GM18519 (cell line): Measurements from ENCODE around the gene PLBD2.

ENCODE experiments used
- ATAC-seq: cut with Tn5 transposase; IDR thresholded peaks from one replicate; pipeline ENCODE4 v1.9.1; 2021; ENCODE audit warnings: mild to moderate bottlenecking, moderate library complexity; ENCODE audit not compliant: unreplicated experiment, low FRiP score

Gene PLBD2

GRCh38 chr12:113368331-113368730 is 9.9 kb downstream of the PLBD2 start:
- ATAC-seq = no peak

- ATAC-seq = no peak
Observed at GRCh38 chr12:113369391-113369985, 11.1 kb downstream of the PLBD2 start.

- no peak for ATAC-seq
Observed at GRCh38 chr12:113370923-113371682, 12.7 kb downstream of the PLBD2 start.

GRCh38 chr12:113371808-113372207 is 13.4 kb downstream of the PLBD2 start:
- no peak for ATAC-seq

- no peak for ATAC-seq
Observed at GRCh38 chr12:113372371-113372770, 14.0 kb downstream of the PLBD2 start.

GRCh38 chr12:113373440-113373839 is 15.1 kb downstream of the PLBD2 start:
- no peak for ATAC-seq

- ATAC-seq = no peak
Observed at GRCh38 chr12:113373969-113374368, 15.6 kb downstream of the PLBD2 start.

- no peak for ATAC-seq
Observed at GRCh38 chr12:113374823-113375428, 16.5 kb downstream of the PLBD2 start.

- no peak for ATAC-seq
Observed at GRCh38 chr12:113378291-113378690, 19.9 kb downstream of the PLBD2 start.

GRCh38 chr12:113381220-113381619 is 22.8 kb downstream of the PLBD2 start:
- ATAC-seq = no peak

- no peak for ATAC-seq
Observed at GRCh38 chr12:113382206-113382605, 23.8 kb downstream of the PLBD2 start.

GRCh38 chr12:113384778-113385177 is 26.4 kb downstream of the PLBD2 start:
- no peak for ATAC-seq

- no peak for ATAC-seq
Observed at GRCh38 chr12:113385282-113385882, 27.0 kb downstream of the PLBD2 start.

- ATAC-seq = no peak
Observed at GRCh38 chr12:113386866-113387566, 28.6 kb downstream of the PLBD2 start.

- ATAC-seq = no peak
Observed at GRCh38 chr12:113387631-113388030, 29.2 kb downstream of the PLBD2 start.

- ATAC-seq = no peak
Observed at GRCh38 chr12:113388351-113388750, 30.0 kb downstream of the PLBD2 start.

- ATAC-seq = no peak
Observed at GRCh38 chr12:113390064-113391043, 32.0 kb downstream of the PLBD2 start.

- ATAC-seq = no peak
Observed at GRCh38 chr12:113391145-113391544, 32.8 kb downstream of the PLBD2 start.

- no peak for ATAC-seq
Observed at GRCh38 chr12:113391650-113392337, 33.4 kb downstream of the PLBD2 start.
